Measurements from ENCODE around the gene DENR. TPM values are rescaled to one million over a fixed set of nuclear protein-coding genes. Genes with fewer than 3 reads are reported as not detected.

Gene DENR
- total and polyA plus RNA-seq, 2 of the 8 experiments (the other 6 are each of a cell fraction or from before 2014, with no cell fraction given) = 26.9 to 84.0 TPM

DNA sequence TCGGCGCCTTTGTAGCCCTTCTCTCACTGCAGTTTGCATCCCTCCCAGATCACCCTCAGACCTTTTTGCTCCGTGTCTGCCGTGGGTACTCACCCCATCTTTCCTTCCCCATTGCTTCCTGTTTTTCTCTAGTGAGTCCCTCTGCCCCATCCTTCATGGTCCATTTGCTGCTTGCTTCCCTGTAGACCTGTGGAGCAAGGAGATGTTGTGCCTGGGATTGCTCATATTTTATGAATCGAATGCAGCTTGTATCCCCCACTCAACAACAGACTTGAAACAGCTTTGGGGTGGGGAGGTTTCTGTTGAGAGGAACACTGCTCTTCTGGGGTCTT, 661 bp downstream of the DENR start:
- Histone ChIP-seq H3K14ac (ENCODE audit: insufficient read length) (no peak overlapping the region), H2BK12ac (ENCODE audit: low read depth, low read length) (no peak overlapping the region), H3K79me1 (ENCODE audit: low read depth, low read length) (peaks cover 2% of the 10 kb centered on the region; the same call in 1 of the 2 replicates), H3K4me1 (replicated peaks in 1 of 4; ENCODE audit: control insufficient read depth in 3 of 4, insufficient read depth in 4 of 4, low read length in 3 of 4) (peaks cover 2 to 9% (median 6%) of the 10 kb centered on the region in 4 experiments; a peak in 5 of 7 replicates), H3K23me2 (ENCODE audit: low read depth, low read length) (0 out of 2 replicates have a peak, but pooled peaks cover 7% of the 10 kb centered on the region), H3K56ac (replicated peaks; ENCODE audit: insufficient read length, low read depth, low read length) (no peak overlapping the region), H3K36me3 (ENCODE audit: control insufficient read depth in 2 of 4, insufficient read depth in 4 of 4, low read length in 3 of 4) (peaks cover 16 to 38% (median 33%) of the 10 kb centered on the region in 4 experiments), H3K23ac (ENCODE audit: insufficient read length) (no peak overlapping the region), H3K79me2 (ENCODE audit: control insufficient read depth in 1 of 2, insufficient read depth in 2 of 2, low read length in 2 of 2) (peaks cover 0 to 47% of the 10 kb centered on the region in 2 experiments; a peak in 3 of 4 replicates), H4K91ac (replicated peaks; ENCODE audit: insufficient read length, low read length) (peak overlapping the region; percentile 20), H2AFZ (ENCODE audit: low read length) (no peak overlapping the region), H3K9ac (replicated peaks in 1 of 4; ENCODE audit: extremely low read depth in 1 of 4, low read depth in 3 of 4, low read length in 3 of 4) (peak overlapping the region; percentile 95 to 99 (median 98)), H4K5ac (ENCODE audit: insufficient read length, low read depth, low read length) (no peak overlapping the region), H2BK5ac (ENCODE audit: low read depth, low read length) (peak overlapping the region; percentile 93), H2AK5ac (ENCODE audit: low read depth, low read length) (peak overlapping the region; percentile 99), H2BK20ac (ENCODE audit: low read length) (no peak overlapping the region), H2BK120ac (replicated peaks; ENCODE audit: low read depth, low read length) (no peak overlapping the region), H4K8ac (ENCODE audit: extremely low read depth, insufficient read depth, low read length) (peak overlapping the region; percentile 7; the same call in 1 of the 2 replicates), H4K20me1 (replicated peaks in 1 of 2; ENCODE audit: control insufficient read depth in 1 of 2, insufficient read depth in 2 of 2, low read length in 2 of 2) (peaks cover 2 to 3% of the 10 kb centered on the region in 2 experiments), H3K18ac (ENCODE audit: extremely low read depth, low read length) (no peak overlapping the region), H3K27me3 (replicated peaks in 1 of 4; ENCODE audit: control insufficient read depth in 3 of 4, extremely low read depth in 1 of 4, insufficient read depth in 3 of 4, low read length in 3 of 4) (no peaks in the 10 kb centered on the region), H3K4me2 (ENCODE audit: insufficient read depth in 1 of 2, low read depth in 2 of 2, low read length in 2 of 2) (peak overlapping the region; percentile 84 to 96), H3K9me3 (ENCODE audit: insufficient read depth in 2 of 2, low read depth in 1 of 2, low read length in 1 of 2) (no peaks in the 10 kb centered on the region), H3K27ac (ENCODE audit: low read depth, low read length) (peak overlapping the region; percentile 83), H3K4ac (replicated peaks; ENCODE audit: insufficient read length, low read depth, low read length) (peak overlapping the region; percentile 36), H3K4me3 (ENCODE audit: extremely low read depth in 1 of 4, insufficient read depth in 2 of 4, low read depth in 3 of 4, low read length in 4 of 4) (peak overlapping the region; percentile 79 to 98 (median 88)), H2BK15ac (ENCODE audit: low read length) (no peak overlapping the region)
- TF ChIP-seq HDAC2 (IDR thresholded peaks at IDR 0.05; ENCODE audit: borderline replicate concordance in 1 of 2, low read depth in 2 of 2, low read length in 2 of 2) = no peak
- peak; percentile 12 for TF ChIP-seq ASH2L (IDR thresholded peaks at IDR 0.05; ENCODE audit: low read length)
- ChIA-PET CTCF (ENCODE audit: partially characterized antibody) (interaction anchor here (1.2 to 3.0 kb wide), 5 partner anchors 9 to 122 kb away, joined by 4 to 19 read pairs (median 6); no protein-coding TSS in a partner anchor), POLR2A (ENCODE audit: partially characterized antibody) (interaction anchor here (0.8 to 2.7 kb wide), 13 partner anchors 11 to 274 kb away, joined by 3 to 16 read pairs (median 4); partner anchors contain the start of genes KNTC1 and RSRC2)
- DNase-seq (ENCODE audit: low read depth in 1 of 2, low spot score in 2 of 2) (no peak), FAIRE-seq (no peak)
- WGBS, 2 experiments (ENCODE audit: extremely low coverage in 1 of 2, insufficient coverage in 1 of 2, insufficient read length in 1 of 2, insufficient replicate concordance in 2 of 2, low coverage in 1 of 2, low lambda C conversion rate in 2 of 2, missing lambda C conversion rate in 1 of 2) = 11% methylated on average over 5 of the region's 5 CpGs; no CpG with 5 or more reads in 1 of the 2 experiments

All from H1 (cell line).